Measurements from ENCODE around the gene FRMPD4.

FRMPD4 gene

GRCh38 chrX:12269484-12269883 lies 131.2 kb downstream of the FRMPD4 start:
- no peaks in the 10 kb centered on the region for H3K27me3 ChIP-seq (replicated peaks; ENCODE audit: control insufficient read depth, insufficient read depth, low read length)
- no peak for DNase-seq (ENCODE audit: extremely low read depth, insufficient read length)

GRCh38 chrX:12278151-12278550 lies 139.9 kb downstream of the FRMPD4 start:
- Histone ChIP-seq H3K36me3 (ENCODE audit: control insufficient read depth, insufficient read depth, low read length) (no peaks in the 10 kb centered on the region), H3K4me3 (replicated peaks; ENCODE audit: low read depth, low read length) (no peak overlapping the region), H3K27me3 (replicated peaks; ENCODE audit: control insufficient read depth, insufficient read depth, low read length) (no peaks in the 10 kb centered on the region)
- TF ChIP-seq CTCF (IDR thresholded peaks at IDR 0.05; ENCODE audit: insufficient read depth, low read length, poor library complexity, severe bottlenecking) = no peak
- no peak for DNase-seq (ENCODE audit: extremely low read depth, insufficient read length)

More at GRCh38 chrX:12269484-12269883, 131.2 kb downstream of the FRMPD4 start:
- H3K36me3 ChIP-seq (ENCODE audit: control insufficient read depth, insufficient read depth, low read length) = no peaks in the 10 kb centered on the region
- no peak for TF ChIP-seq CTCF (IDR thresholded peaks at IDR 0.05; ENCODE audit: insufficient read depth, low read length, poor library complexity, severe bottlenecking)
- no peak overlapping the region for H3K4me3 ChIP-seq (replicated peaks; ENCODE audit: low read depth, low read length)

- Histone ChIP-seq H3K36me3 (ENCODE audit: control insufficient read depth, insufficient read depth, low read length) (no peaks in the 10 kb centered on the region), H3K4me3 (replicated peaks; ENCODE audit: low read depth, low read length) (no peak overlapping the region), H3K27me3 (replicated peaks; ENCODE audit: control insufficient read depth, insufficient read depth, low read length) (no peaks in the 10 kb centered on the region)
- no peak for DNase-seq (ENCODE audit: extremely low read depth, insufficient read length)
- no peak for TF ChIP-seq CTCF (IDR thresholded peaks at IDR 0.05; ENCODE audit: insufficient read depth, low read length, poor library complexity, severe bottlenecking)
These were observed 144.7 kb downstream of the FRMPD4 start for GRCh38 chrX:12282991-12283390.

- TF ChIP-seq CTCF (IDR thresholded peaks at IDR 0.05; ENCODE audit: insufficient read depth, low read length, poor library complexity, severe bottlenecking) = no peak
- H3K27me3 ChIP-seq (replicated peaks; ENCODE audit: control insufficient read depth, insufficient read depth, low read length) = no peaks in the 10 kb centered on the region
- H3K36me3 ChIP-seq (ENCODE audit: control insufficient read depth, insufficient read depth, low read length) = no peaks in the 10 kb centered on the region
- no peak overlapping the region for H3K4me3 ChIP-seq (replicated peaks; ENCODE audit: low read depth, low read length)
- DNase-seq (ENCODE audit: extremely low read depth, insufficient read length) = no peak
These were observed 154.9 kb downstream of the FRMPD4 start for GRCh38 chrX:12292996-12293765.

- DNase-seq (ENCODE audit: extremely low read depth, insufficient read length) = no peak
These were observed 159.1 kb downstream of the FRMPD4 start for GRCh38 chrX:12297353-12297752.

More at GRCh38 chrX:12297353-12297752, 159.1 kb downstream of the FRMPD4 start:
- no peak for TF ChIP-seq CTCF (IDR thresholded peaks at IDR 0.05; ENCODE audit: insufficient read depth, low read length, poor library complexity, severe bottlenecking)
- no peaks in the 10 kb centered on the region; the same call in 1 of the 2 replicates for H3K27me3 ChIP-seq (replicated peaks; ENCODE audit: control insufficient read depth, insufficient read depth, low read length)
- H3K36me3 ChIP-seq (ENCODE audit: control insufficient read depth, insufficient read depth, low read length) = no peaks in the 10 kb centered on the region
- no peak overlapping the region for H3K4me3 ChIP-seq (replicated peaks; ENCODE audit: low read depth, low read length)

Measured in GM06990 (cell line).